Measurements from ENCODE around the gene ZNF837. TPM values are rescaled to one million over a fixed set of nuclear protein-coding genes. Genes with fewer than 3 reads are reported as not detected.

Gene ZNF837
- total RNA-seq, 1 experiment from 2014 or later: 1.6 TPM

Small RNA genes lying within 50 kb of the gene (microRNA-seq; reads per million reads assigned to microRNA genes)
- 1.3 reads per million for gene MIR4754 (ENCODE audit: unreplicated experiment)
- gene MIR6806 (ENCODE audit: unreplicated experiment): not detected

Other genes with a start within 250 kb of the ZNF837 start
- gene ZNF329, start 230.2 kb downstream of the ZNF837 start, total RNA-seq (2021; ENCODE audit: unreplicated experiment): 12.2 TPM
- gene ZNF274, start 198.0 kb downstream of the ZNF837 start, total RNA-seq (2021; ENCODE audit: unreplicated experiment): 13.7 TPM
- 48.5 TPM for gene ZNF544, start 152.1 kb downstream of the ZNF837 start, total RNA-seq (2021; ENCODE audit: unreplicated experiment)
- 12.6 TPM for gene ZNF8, start 102.1 kb downstream of the ZNF837 start, total RNA-seq (2021; ENCODE audit: unreplicated experiment)
- gene ERVK3-1, start 75.7 kb downstream of the ZNF837 start, total RNA-seq (2021; ENCODE audit: unreplicated experiment): 84.0 TPM
- gene ZSCAN22, start 54.0 kb downstream of the ZNF837 start, total RNA-seq (2021; ENCODE audit: unreplicated experiment): 6.6 TPM
- 47.4 TPM for gene A1BG, start 27.5 kb downstream of the ZNF837 start, total RNA-seq (2021; ENCODE audit: unreplicated experiment)
- 1.9 TPM for gene ZNF497, start 18.3 kb downstream of the ZNF837 start, total RNA-seq (2021; ENCODE audit: unreplicated experiment)
- 1,487 TPM for gene RPS5, start 6.2 kb upstream of the ZNF837 start, total RNA-seq (2021; ENCODE audit: unreplicated experiment)
- 1.6 TPM for gene RNF225, start 14.6 kb upstream of the ZNF837 start, total RNA-seq (2021; ENCODE audit: unreplicated experiment)
- 29.0 TPM for gene ZNF584, start 27.6 kb upstream of the ZNF837 start, total RNA-seq (2021; ENCODE audit: unreplicated experiment)
- gene ZNF132, start 59.1 kb upstream of the ZNF837 start, total RNA-seq (2021; ENCODE audit: unreplicated experiment): not detected
- 7.8 TPM for gene ZNF324B, start 70.6 kb upstream of the ZNF837 start, total RNA-seq (2021; ENCODE audit: unreplicated experiment)
- 12.8 TPM for gene ZNF324, start 86.0 kb upstream of the ZNF837 start, total RNA-seq (2021; ENCODE audit: unreplicated experiment)
- gene ZNF446, start 95.3 kb upstream of the ZNF837 start, total RNA-seq (2021; ENCODE audit: unreplicated experiment): 20.7 TPM
- 10.7 TPM for gene SLC27A5, start 131.0 kb upstream of the ZNF837 start, total RNA-seq (2021; ENCODE audit: unreplicated experiment)
- gene ZBTB45, start 138.8 kb upstream of the ZNF837 start, total RNA-seq (2021; ENCODE audit: unreplicated experiment): 24.7 TPM
- 767 TPM for gene TRIM28, start 163.0 kb upstream of the ZNF837 start, total RNA-seq (2021; ENCODE audit: unreplicated experiment)
- gene CHMP2A, start 174.1 kb upstream of the ZNF837 start, total RNA-seq (2021; ENCODE audit: unreplicated experiment): 191 TPM
- gene UBE2M, start 177.6 kb upstream of the ZNF837 start, total RNA-seq (2021; ENCODE audit: unreplicated experiment): 189 TPM
- 25.9 TPM for gene MZF1, start 192.3 kb upstream of the ZNF837 start, total RNA-seq (2021; ENCODE audit: unreplicated experiment)